Skin of body (tissue), 2 donors: Measurements from ENCODE around the gene KRTAP2-2. TPM values are rescaled to one million over a fixed set of nuclear protein-coding genes. Genes with fewer than 3 reads are reported as not detected.
"Not testable (repeated sequence)": the region's sequence is repeated elsewhere in the genome, so short reads cannot be mapped to it uniquely, and the experiment has no call there.

Experiments
- DNase-seq: peaks from one replicate; lab custom pipeline; 2025; lab: John Stamatoyannopoulos, UW
- total RNA-seq: library from RNA; depleted of rRNA; stranded (reverse); fragments of >200 nt; gene quantifications from one replicate; pipeline ENCODE4 v1.2.3, GENCODE V29; 2014

Gene KRTAP2-2
- total RNA-seq = 6.5 TPM

DNA sequence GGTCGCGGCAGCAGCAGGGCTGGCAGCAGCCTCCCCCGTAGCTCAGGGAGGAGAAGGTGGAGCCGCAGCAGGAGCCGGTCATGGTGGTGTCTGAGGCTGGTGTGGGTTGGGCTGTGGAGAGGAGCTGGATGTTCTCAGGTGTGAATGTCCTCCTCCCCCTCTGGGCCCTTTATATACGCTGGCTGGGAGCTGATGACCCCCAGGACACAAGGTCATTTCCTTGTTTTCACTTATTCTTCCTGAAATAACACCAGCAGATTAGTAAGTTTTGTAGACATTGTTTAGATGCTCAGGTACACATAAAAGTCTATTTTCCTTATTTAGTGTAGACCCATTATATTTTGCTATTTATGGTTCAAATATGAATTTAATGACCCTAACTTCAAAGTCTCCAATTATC lies at the start of gene KRTAP2-2:
Gene KRTAP2-2, minus strand, starts transcription at position 101 of the 400 bp plus-strand sequence. Its CDS starts 19 bp downstream, at position 82.
- DNase-seq = not testable (repeated sequence)

DNA sequence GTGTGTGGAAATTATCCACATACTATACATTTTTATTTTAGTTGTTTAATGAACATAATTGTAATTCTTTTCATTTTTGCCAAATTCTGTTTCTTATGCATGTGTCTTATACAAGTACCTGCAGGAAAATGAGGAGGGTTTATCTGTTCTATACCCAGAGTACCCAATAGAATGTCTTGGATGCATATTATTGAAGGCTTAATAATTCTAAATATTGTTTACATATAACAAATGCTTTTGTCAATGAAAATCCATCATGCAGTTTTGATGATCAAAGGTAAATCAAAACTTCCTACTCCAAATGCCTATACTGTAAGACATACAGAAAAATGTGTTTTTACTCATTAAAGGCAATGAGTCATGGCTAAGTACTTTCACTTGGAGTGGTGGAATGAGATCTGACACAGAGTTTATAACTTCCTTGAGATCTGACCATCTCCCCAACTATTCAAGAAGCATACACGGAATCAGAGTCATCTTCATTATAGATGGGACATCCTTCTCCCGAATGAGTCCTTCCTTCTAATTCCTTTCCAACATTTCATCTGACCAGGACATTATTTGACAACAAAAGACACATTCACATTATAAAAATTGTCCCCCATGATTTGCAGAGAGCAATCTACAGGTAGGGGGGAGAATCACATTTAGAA lies 49.5 kb upstream of the KRTAP2-2 start:
- DNase-seq = not testable (repeated sequence)

DNA sequence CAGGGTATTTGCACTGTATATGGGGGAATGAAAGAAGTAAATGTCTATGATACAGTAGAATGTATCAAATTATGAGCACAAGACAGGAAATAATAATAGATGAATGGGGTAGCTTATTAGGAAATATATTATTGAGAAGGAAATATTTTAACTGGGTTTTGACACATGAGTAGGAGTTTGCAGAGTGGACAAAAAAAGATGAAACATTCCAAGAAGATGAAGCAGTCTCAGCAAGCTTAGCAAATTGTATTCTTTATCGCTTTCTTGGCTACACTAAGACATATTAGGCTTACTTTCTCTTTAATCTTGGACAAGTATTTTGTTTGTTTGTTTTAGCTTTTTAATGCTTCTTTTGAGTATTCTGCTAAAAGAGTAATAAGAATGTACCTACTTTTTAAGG lies 48.9 kb upstream of the KRTAP2-2 start:
- no peak for DNase-seq

DNA sequence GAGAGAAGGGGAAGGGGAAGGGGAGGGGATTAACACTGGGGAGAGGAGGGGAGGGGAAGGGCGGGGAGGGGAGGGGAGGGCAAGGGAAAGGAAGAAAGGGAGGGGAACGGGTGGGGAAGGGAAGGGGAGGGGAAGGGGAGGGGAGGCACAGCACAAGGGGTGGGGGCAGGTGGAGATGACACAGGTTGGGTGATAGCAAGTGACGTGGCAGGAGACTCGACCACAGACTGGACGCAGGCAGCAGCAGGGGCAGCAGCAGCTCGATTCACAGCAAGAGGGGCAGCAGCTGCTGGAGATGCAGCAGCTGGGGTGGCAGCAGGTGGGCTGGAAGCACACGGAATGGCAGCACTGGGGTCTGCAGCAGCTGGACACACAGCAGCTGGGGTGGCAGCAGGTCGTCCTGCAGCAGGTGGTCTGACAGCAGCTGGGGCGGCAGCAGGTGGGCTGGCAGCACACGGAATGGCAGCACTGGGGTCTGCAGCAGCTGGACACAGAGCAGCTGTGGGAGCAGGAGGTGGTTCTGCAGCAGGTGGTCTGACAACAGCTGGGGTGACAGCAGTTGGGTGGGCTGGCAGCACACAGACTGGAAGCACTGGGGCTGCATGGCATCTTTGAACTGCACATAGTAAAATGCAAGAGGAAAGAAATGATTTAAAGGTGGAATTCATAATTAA lies 46.7 kb upstream of the KRTAP2-2 start, which contains the start of gene KRTAP4-16:
Gene KRTAP4-16, minus strand, starts transcription at position 624 of the 674 bp plus-strand sequence. Its CDS starts 0 bp downstream, at position 624.
- no peak for DNase-seq

- not testable (repeated sequence) for DNase-seq
Observed at GRCh38 chr17:41099682-41100480, 44.9 kb upstream of the KRTAP2-2 start.

- no peak for DNase-seq
Observed at GRCh38 chr17:41098481-41098880, 43.5 kb upstream of the KRTAP2-2 start.

GRCh38 chr17:41098042-41098441 lies 43.0 kb upstream of the KRTAP2-2 start, which contains the start of gene KRTAP4-8:
Gene KRTAP4-8, minus strand, starts transcription at chr17:41098142. Its CDS starts 58 bp downstream, at chr17:41098084.
- DNase-seq = no peak

DNA sequence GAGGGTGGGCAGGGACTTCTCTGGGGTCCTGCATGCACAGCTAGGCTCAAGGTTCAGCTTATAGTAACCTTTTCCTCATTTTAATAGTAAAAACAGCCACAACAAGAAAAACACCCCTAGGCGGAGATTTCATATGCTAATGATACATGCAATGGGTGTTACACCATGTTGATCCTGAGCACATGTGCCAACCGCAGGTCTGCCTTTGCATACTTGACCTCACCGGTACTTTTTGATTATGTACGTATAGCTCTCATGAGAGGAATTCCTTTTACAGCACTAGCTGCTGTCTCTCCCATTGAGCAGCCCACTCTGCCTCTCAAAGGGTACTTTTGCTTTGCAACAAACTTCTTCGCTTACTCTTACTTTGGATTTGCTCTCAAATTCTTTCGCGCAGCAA lies 41.0 kb upstream of the KRTAP2-2 start:
- DNase-seq = no peak

- DNase-seq = not testable (repeated sequence)
Observed at GRCh38 chr17:41088760-41089352, 33.8 kb upstream of the KRTAP2-2 start.

GRCh38 chr17:41084100-41084856 lies 29.2 kb upstream of the KRTAP2-2 start, which contains the start of gene KRTAP4-7:
Gene KRTAP4-7, plus strand, starts transcription at chr17:41084150. Its CDS starts 57 bp downstream, at chr17:41084207.
- not testable (repeated sequence) for DNase-seq

- DNase-seq = not testable (repeated sequence)
Observed at GRCh38 chr17:41083427-41083826, 28.4 kb upstream of the KRTAP2-2 start.

DNA sequence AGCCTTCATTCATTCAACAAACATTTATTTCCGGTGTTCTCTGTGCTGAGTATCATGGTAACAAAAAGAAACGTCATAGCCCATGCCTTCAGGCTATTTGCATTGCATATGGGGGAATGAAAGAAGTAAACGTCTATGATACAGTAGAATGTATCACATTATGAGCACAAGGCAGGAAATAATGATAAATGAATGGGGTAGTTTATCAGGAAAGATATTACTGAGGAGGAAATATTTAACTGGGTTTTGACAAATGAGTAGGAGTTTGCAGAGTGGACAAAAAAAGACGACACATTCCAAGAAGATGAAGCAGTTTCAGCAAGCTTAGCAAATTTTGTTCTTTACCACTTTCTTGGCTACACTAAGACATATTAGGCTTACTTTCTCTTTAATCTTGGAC lies 27.6 kb upstream of the KRTAP2-2 start:
- no peak for DNase-seq

DNA sequence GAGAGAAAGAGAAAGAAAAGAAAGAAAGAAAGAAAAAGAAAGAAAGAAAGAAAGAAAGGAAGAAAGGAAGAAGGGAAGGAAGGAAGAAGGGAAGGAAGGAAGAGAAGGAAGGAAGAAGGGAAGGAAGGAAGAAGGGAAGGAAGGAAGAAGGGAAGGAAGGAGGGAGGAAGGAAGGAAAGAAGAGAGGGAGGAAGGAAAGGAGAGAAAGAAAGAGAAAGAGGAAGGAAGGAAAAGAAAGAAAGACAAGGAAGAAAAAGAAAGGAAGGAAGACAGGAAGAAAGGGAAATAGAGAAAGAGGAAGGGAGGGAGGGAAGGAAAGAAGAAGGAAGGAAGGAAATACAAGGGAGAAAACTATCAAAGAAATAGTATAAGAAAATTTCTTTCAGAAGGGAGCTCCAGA lies 21.8 kb upstream of the KRTAP2-2 start:
- no peak for DNase-seq

DNA sequence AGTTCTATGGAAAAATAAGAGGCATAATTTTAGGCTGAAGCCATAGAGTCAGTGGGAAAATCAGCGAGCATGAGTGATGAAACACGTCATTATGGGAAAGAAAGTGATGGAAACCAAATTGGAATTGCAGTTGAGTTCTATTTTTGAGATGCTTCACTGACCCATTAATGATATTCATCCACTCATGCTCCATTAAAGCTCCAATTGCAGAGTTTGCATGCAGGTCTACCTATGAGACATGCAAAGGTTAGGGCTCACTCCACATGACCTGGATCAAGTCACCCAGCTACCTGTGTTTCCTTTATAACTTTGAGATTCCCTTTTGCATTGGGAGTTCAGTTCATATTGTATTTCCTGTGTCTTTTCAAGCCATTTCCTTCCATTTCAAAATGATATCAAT lies 18.6 kb upstream of the KRTAP2-2 start:
- DNase-seq = no peak

- no peak for DNase-seq
Observed at GRCh38 chr17:41071606-41072360, 16.8 kb upstream of the KRTAP2-2 start.

- DNase-seq = no peak
Observed at GRCh38 chr17:41069031-41069430, 14.0 kb upstream of the KRTAP2-2 start.

DNA sequence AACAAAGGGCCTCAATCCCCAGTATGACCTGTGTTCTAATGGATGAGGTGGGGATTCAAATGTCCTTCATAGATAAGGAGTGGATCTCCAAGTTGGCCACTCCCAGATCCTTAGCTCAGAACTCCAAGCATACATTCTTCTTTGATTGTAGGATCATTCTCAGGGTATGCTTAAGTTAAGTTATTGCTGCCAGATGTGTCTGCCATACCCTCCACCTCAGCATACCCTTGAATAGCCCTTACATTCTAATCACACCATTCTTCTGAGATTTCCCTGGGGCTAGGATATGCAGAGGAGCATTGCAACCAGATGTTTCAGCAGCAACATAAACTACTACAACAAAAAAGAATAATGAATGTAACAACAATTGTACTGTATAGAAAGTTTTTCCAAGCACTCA lies 12.3 kb upstream of the KRTAP2-2 start:
- no peak for DNase-seq

GRCh38 chr17:41065829-41066624 lies 11.0 kb upstream of the KRTAP2-2 start, which contains the start of gene KRTAP2-4:
Gene KRTAP2-4, minus strand, starts transcription at chr17:41065879. Its CDS starts 34 bp downstream, at chr17:41065845.
- DNase-seq = no peak
